HG02938 (cell line): Measurements from ENCODE around the gene HOXB2.

Experiments used
- ATAC-seq: cut with Tn5 transposase; IDR thresholded peaks from one replicate; pipeline ENCODE4 v1.9.1; 2021; ENCODE audit warnings: mild to moderate bottlenecking, moderate library complexity; ENCODE audit not compliant: unreplicated experiment

The HOXB2 gene

GRCh38 chr17:48553826-48554225, 8.9 kb upstream of the HOXB2 start:
- ATAC-seq, result no peak

- no peak for ATAC-seq
Observed at GRCh38 chr17:48553190-48553547, 8.3 kb upstream of the HOXB2 start.

GRCh38 chr17:48552466-48553189, 7.7 kb upstream of the HOXB2 start:
- ATAC-seq, result no peak

- ATAC-seq, result no peak
Observed at GRCh38 chr17:48551596-48552465, 6.9 kb upstream of the HOXB2 start.

- no peak for ATAC-seq
Observed at GRCh38 chr17:48551214-48551555, 6.3 kb upstream of the HOXB2 start.

GRCh38 chr17:48550502-48551213, 5.7 kb upstream of the HOXB2 start:
- no peak for ATAC-seq

GRCh38 chr17:48549914-48550501, 5.1 kb upstream of the HOXB2 start:
- no peak for ATAC-seq

- no peak for ATAC-seq
Observed at GRCh38 chr17:48549281-48549630, 4.3 kb upstream of the HOXB2 start.

- ATAC-seq, result no peak
Observed at GRCh38 chr17:48548523-48549280, 3.8 kb upstream of the HOXB2 start.

- ATAC-seq, result no peak
Observed at GRCh38 chr17:48547808-48548522, 3.1 kb upstream of the HOXB2 start.

GRCh38 chr17:48546924-48547807, 2.3 kb upstream of the HOXB2 start:
- ATAC-seq, result no peak

- no peak for ATAC-seq
Observed at GRCh38 chr17:48546137-48546923, 1.4 kb upstream of the HOXB2 start.

- no peak for ATAC-seq
Observed at GRCh38 chr17:48545539-48545938, 630 bp upstream of the HOXB2 start.

GRCh38 chr17:48544349-48545021, 424 bp downstream of the HOXB2 start:
- no peak for ATAC-seq

GRCh38 chr17:48543854-48544348, 1.0 kb downstream of the HOXB2 start:
- no peak for ATAC-seq

GRCh38 chr17:48543107-48543853, 1.6 kb downstream of the HOXB2 start:
- ATAC-seq, result peak; percentile 51

- ATAC-seq, result no peak
Observed at GRCh38 chr17:48542698-48543106, 2.2 kb downstream of the HOXB2 start.
